ENCODE measurements around the gene RNF169.

RNF169 gene

GRCh38 chr11:74748211-74749126, at the start of gene RNF169:
Gene RNF169 (plus strand): TSS chr11:74748849. CDS start chr11:74748881, 32 bp downstream.
- TF ChIP-seq CTCF (IDR thresholded peaks at IDR 0.05): no peak

- no peak for TF ChIP-seq CTCF (IDR thresholded peaks at IDR 0.05)
Measured at GRCh38 chr11:74699615-74700396, 48.8 kb upstream of the RNF169 start.

- TF ChIP-seq CTCF (IDR thresholded peaks at IDR 0.05): no peak
Measured at GRCh38 chr11:74701351-74701750, 47.3 kb upstream of the RNF169 start.

GRCh38 chr11:74702383-74703007, 46.2 kb upstream of the RNF169 start:
- TF ChIP-seq CTCF (IDR thresholded peaks at IDR 0.05): peak; percentile 95

- no peak for TF ChIP-seq CTCF (IDR thresholded peaks at IDR 0.05)
Measured at GRCh38 chr11:74703211-74703610, 45.4 kb upstream of the RNF169 start.

GRCh38 chr11:74707182-74707581, 41.5 kb upstream of the RNF169 start:
- no peak for TF ChIP-seq CTCF (IDR thresholded peaks at IDR 0.05)
